NB4 (cell line): ENCODE results near the gene MAJIN.

Experiments used
- CTCF ChIP-seq: IDR thresholded peaks from one replicate; pipeline ENCODE4 v1.5.1; 2012; ENCODE audit warnings: low read depth, low read length
- MYC ChIP-seq: IDR thresholded peaks from 2 replicates; pipeline ENCODE4 v1.6.1; 2011; ENCODE audit warnings: low read depth, low read length
- POLR2A ChIP-seq: IDR thresholded peaks from 2 replicates; pipeline ENCODE4 v1.6.1; 2011; ENCODE audit warnings: mild to moderate bottlenecking; ENCODE audit not compliant: insufficient read length; ENCODE audit errors: extremely low read depth

GRCh38 chr11:64926689-64927088 is 45.2 kb downstream of the MAJIN start:
- TF ChIP-seq CTCF (no peak), POLR2A (no peak), MYC (no peak)
